C1 segment of cervical spinal cord (tissue), 14 donors: ENCODE data around the gene HCN2.
"Not testable (repeated sequence)": the region's sequence is repeated elsewhere in the genome, so short reads cannot be mapped to it uniquely, and the experiment has no call there.

Source experiments
- DNase-seq, 14 donors: peaks; one replicate each; lab custom pipeline; 2025; lab: John Stamatoyannopoulos, UW

Gene HCN2

GRCh38 chr19:584240-585001 is 5.3 kb upstream of the HCN2 start:
- DNase-seq = peak in 8 of 14 donors; percentile 11 to 56 (median 34)

GRCh38 chr19:585146-585545 is 4.5 kb upstream of the HCN2 start:
- DNase-seq = not testable (repeated sequence)

DNA sequence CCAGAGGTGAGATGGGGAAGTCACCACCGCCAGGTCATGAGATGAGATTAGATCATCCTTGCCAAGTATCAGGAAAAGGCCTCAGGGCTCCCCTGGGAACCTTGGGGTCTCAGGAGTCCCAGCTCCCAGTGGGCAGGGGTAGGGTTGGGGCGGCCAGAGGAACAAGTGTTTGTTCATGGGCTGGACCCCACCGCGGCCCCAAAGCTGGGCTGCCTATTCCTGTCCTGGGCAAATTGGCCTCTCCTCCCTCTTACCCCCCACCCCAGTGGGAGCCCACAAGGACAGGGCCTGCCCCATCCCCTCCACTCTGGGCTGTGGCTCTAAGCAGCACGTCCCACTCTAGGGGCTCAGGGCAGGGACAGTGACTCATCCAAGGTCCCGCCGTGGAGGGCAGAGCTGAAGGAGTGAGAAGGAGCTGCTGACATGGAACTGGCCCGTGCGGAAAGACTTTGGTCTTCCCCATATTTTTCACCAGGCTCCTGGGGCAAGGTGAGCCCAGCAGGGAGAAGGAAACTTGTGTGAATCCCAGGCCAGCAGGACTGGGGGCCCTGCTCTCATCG is 4.0 kb upstream of the HCN2 start:
- no peak for DNase-seq

GRCh38 chr19:588093-588740 is 1.5 kb upstream of the HCN2 start:
- peak in 13 of 14 donors; percentile 40 to 94 (median 78) for DNase-seq

GRCh38 chr19:588741-589692 is 664 bp upstream of the HCN2 start:
- DNase-seq = peak in 4 of 14 donors; percentile 49 to 71 (median 56)

- DNase-seq = no peak
Measured at GRCh38 chr19:590396-590745, 690 bp downstream of the HCN2 start.

DNA sequence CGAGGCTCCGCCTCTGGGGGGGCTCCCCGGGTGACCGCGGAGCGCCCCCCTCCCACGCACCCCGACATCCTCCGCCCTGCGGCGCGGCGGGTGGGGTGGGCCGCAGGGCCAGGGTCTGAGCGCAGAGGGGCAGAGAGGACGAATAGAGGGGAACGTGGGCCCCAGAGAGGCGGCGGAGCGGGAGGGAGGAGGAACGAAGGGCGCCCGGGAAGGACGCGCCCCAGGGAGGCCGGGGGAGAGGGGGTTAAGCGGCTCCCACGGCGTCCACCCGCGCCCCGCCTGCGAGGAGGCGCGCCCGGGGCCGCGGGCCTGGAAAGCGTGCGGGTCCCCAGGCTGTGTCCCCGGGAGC is 1.0 kb downstream of the HCN2 start:
- no peak for DNase-seq

- DNase-seq = peak in 2 of 14 donors; percentile 20 to 33
Measured at GRCh38 chr19:591099-591958, 1.6 kb downstream of the HCN2 start.

DNA sequence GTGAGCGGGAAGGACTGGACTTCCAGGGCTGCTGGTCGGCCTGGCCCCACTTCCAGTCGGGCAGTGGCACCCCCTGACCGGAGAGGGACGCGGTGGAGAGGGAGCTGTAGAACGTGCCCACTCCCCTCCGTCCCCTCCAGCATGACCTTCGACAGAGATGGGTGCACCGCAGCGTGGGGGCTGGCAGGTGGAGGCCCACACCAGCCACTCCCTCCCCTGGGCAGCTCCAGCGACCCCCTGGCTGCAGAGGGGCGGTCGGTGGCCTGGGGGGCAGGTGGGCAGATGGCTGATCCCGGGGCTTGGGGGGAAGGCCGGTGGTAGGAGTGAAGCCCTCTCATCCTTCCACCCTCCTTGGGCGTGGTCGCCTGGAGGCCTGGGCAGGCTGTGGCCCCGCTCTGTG is 2.4 kb downstream of the HCN2 start:
- DNase-seq = no peak

- no peak for DNase-seq
Measured at GRCh38 chr19:593055-593454, 3.4 kb downstream of the HCN2 start.

GRCh38 chr19:593505-593904 is 3.8 kb downstream of the HCN2 start:
- DNase-seq = no peak

DNA sequence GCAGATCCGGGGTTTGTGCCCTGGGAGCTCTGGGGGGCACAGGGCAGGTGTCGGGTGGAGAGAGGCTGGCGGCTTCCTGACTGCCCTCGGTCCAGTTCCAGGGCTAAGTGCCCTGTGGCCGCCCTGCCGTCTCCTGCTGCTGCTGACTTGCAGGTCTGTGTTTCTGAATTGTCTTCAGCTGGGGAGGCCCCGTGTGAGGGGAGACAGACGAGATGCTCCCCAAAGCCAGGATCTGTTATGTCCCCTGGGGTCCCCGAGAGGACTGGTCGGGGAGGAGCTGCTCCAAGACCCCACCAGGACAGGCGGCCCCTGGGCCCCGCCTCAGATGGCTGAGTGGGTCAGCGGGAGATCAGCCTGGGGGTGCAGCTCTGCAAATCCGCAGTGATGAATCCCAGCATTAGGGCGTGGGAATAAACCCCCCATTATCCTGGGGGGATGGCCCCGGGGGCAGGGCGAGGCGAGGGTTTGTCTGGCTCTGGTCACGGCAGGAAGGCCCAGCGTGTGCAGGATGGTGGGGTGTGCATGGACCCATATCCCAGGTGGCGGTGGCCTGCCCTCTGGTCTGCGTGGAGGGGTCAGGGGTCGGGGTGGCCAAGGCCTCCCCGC is 4.7 kb downstream of the HCN2 start:
- no peak for DNase-seq

- DNase-seq = no peak
Measured at GRCh38 chr19:595326-596262, 5.9 kb downstream of the HCN2 start.

- no peak for DNase-seq
Measured at GRCh38 chr19:596263-596655, 6.6 kb downstream of the HCN2 start.

GRCh38 chr19:597406-598315 is 8.0 kb downstream of the HCN2 start:
- DNase-seq = no peak

DNA sequence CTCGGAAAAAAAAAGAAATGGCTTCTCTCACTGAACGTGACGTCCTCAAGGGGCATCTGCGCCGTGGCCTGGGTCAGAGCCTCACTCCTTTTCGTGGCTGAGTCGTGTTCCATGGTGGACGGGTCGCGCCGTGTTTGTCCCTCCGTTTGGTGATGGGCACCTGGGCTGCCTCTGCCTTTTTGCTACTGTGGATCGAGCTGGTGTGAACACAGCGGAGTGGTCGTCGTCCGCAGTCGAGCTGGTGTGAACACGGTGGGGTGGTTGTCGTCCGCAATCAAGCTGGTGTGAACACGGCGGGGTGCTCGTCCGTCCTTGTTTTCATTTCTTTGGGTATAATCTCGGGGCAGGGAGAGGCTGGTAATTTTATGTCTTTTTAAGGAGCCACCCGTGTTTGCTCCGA is 11.6 kb downstream of the HCN2 start:
- no peak for DNase-seq

DNA sequence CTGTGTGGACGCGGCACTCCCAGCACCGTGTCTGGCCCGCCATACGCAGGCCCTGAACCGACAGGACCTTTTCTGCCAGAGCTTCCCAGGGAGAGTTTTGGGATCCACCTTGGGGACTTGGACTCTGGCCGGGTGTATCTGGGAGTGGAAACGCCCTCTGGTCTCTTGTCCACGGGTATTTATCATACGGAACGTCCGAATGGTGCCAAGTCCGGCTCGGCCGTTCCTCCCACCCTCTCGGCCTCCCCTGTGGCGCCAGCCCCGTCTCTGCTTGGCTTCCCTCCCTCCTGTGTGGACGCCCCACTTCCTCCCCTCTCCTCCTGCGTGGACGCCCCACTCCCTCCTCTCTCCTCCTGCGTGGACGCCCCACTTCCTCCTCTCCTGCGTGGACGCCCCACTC is 12.1 kb downstream of the HCN2 start:
- no peak for DNase-seq
